GM10248 (cell line): Measurements from ENCODE around the gene MAP3K2.

Experiments
- CTCF ChIA-PET: fragments of 300-600 bp; sonication (Branson Sonifier 250); formaldehyde crosslinking; extraction: SDS; loops from one replicate; lab custom pipeline; 2021; ENCODE audit warnings: antibody characterized with exemption; lab: Yijun Ruan, JAX
- POLR2A ChIA-PET: fragments of 350-650 bp; sonication (Branson Sonifier 250); formaldehyde crosslinking; extraction: SDS; loops from one replicate; lab custom pipeline; 2020; ENCODE audit warnings: antibody characterized with exemption; lab: Yijun Ruan, JAX
- DNase-seq: peaks from one replicate; pipeline ENCODE4 v3.0.0; 2012; ENCODE audit errors: extremely low spot score
- TF ChIP-seq, protein P1 (sequence below): IDR thresholded peaks from 2 replicates; pipeline ENCODE4 v1.5.1; 2012; ENCODE audit warnings: mild to moderate bottlenecking, low read depth; ENCODE audit errors: extremely low read depth, missing control alignments, control extremely low read depth

The MAP3K2 gene

DNA sequence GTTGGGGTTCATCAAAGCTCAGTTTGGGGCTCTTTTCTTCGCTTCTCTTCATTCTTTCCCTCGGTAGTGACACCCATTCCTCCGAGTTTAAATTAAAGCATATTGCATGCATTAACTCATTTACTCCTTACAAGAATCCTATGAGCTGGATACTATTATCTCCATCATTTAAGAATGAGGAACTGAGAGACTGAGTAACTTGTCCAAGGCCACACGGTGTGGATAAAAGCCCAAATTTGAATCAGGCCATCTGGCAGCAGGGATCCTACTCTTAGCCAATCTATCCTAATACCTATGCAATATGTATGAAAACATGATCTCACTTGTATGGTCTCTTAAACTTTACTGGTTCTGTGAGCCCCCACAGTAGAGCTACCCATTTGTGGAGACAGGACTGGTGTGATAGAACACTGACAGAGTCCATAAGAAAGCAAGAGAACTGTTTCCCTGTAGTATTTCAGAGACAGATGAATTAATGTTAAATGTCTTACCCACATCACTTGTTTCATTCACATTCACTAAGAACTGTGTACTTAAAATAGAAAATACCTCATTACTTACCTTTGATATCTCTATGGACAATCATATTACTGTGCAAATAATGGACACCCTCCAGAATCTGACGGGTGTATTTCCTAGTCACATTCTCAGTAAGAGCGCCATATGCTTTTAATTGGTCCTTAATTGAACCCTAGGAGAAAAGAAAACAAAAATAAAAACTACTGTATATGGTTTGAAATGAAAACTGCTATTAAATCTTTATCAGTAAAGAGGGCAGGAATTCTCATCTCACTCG is 73.4 kb downstream of the MAP3K2 start:
- no peak for DNase-seq
- ChIA-PET CTCF (interaction anchor here (0.8 to 2.5 kb wide), 6 partner anchors 10 to 165 kb away, joined by 3 to 11 read pairs (median 4); no protein-coding TSS in a partner anchor), POLR2A (no interaction called here)
- TF ChIP-seq, protein P1, sequence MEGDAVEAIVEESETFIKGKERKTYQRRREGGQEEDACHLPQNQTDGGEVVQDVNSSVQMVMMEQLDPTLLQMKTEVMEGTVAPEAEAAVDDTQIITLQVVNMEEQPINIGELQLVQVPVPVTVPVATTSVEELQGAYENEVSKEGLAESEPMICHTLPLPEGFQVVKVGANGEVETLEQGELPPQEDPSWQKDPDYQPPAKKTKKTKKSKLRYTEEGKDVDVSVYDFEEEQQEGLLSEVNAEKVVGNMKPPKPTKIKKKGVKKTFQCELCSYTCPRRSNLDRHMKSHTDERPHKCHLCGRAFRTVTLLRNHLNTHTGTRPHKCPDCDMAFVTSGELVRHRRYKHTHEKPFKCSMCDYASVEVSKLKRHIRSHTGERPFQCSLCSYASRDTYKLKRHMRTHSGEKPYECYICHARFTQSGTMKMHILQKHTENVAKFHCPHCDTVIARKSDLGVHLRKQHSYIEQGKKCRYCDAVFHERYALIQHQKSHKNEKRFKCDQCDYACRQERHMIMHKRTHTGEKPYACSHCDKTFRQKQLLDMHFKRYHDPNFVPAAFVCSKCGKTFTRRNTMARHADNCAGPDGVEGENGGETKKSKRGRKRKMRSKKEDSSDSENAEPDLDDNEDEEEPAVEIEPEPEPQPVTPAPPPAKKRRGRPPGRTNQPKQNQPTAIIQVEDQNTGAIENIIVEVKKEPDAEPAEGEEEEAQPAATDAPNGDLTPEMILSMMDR, result no peak

DNA sequence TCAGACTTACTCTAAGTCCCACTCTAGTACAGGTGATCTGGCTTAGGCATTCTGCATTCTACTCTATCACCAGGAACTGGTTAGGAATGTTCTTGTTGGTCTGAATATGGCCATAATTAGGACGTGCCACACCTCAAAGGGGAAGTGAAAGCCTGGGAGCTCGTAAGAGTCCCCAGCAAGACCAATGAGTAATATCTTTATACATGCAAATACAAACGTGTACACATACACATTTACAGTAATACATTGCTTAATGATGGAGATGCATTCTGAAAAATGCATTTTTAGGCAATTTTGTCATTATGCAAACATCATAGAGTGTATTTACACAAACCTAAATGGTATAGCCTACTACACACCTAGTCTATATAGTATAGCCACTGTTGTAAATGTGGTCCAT is 74.4 kb downstream of the MAP3K2 start:
- ChIA-PET CTCF (interaction anchor here (1.0 to 2.5 kb wide), 7 partner anchors 11 to 102 kb away, joined by 3 to 11 read pairs (median 5); partner anchors contain the start of gene ERCC3), POLR2A (no interaction called here)
- TF ChIP-seq, protein P1, result no peak
- peak; percentile 60 for DNase-seq

DNA sequence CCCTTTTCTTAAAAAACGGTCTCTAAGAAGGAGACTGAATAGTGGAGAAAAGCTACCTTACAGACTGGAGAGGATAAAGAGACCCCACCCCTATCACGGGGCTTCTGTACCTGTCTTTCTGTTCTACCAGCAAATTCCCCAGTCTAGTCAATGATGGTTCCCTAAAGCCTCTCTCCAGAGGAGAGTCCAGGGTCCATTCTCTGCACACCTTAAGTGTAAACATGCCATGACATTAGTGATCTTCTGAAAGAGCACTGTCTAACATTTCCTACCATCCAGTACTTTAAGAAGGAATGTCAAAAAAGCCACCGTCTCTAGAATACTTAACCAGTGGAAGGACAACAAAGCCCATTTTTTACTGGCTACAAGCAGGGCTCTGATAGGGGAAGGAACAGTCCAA is 76.8 kb downstream of the MAP3K2 start:
- ChIA-PET CTCF (no interaction called here), POLR2A (no interaction called here)
- no peak for DNase-seq
- TF ChIP-seq, protein P1, result no peak

DNA sequence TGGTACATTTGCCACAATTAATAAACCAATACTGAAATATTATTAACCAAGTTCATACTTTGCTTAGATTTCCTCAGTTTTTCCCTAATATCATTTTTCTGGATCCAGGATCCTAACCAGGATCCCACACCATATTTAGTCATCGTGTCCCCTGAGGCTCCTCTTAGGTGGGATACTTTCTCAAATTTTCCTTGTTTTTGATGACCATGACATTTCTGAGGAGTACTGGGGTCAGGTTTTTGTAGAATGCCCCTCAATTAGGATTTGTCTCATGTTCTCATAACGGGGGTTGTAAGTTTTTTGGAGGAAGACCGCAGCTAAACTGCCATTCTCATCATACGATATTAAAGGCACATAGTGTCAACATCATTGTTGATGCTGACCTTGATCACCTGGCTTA is 78.3 kb downstream of the MAP3K2 start:
- no peak for DNase-seq
- ChIA-PET CTCF (interaction anchor here (0.7 to 1.7 kb wide), 7 partner anchors 9 to 106 kb away, joined by 3 to 7 read pairs (median 3); no protein-coding TSS in a partner anchor), POLR2A (no interaction called here)
- TF ChIP-seq, protein P1, result no peak

DNA sequence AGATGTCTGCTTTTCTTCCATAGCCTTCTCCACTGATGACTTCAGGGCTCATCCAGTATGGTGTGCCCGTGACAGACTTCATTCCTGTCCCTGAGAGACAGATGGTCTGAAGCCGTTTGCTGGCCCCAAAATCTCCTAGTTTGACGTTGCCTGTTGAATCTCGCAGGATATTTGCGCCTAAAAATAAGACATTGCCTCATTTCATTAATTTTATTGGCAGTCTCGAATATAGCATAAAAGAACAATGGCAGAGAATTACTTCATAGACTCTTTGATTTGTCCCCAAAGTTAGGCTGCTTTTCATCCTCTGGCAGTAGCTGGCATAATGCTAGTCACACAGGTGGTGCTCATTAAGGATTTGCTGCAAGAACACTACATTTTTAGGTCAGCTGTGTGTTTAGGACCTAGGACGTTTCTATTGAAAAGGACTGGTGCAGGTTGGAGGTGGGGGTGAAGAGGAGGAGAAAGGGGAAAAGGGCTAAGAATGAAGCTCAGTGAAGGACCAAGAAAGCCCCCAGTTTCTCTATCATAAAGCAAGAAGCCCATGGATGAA is 79.1 kb downstream of the MAP3K2 start:
- no peak for DNase-seq
- TF ChIP-seq, protein P1, result no peak
- POLR2A ChIA-PET, result no interaction called here
- CTCF ChIA-PET, result interaction anchor here (0.7 to 1.7 kb wide), 8 partner anchors 10 to 107 kb away, joined by 3 to 7 read pairs (median 3); no protein-coding TSS in a partner anchor

DNA sequence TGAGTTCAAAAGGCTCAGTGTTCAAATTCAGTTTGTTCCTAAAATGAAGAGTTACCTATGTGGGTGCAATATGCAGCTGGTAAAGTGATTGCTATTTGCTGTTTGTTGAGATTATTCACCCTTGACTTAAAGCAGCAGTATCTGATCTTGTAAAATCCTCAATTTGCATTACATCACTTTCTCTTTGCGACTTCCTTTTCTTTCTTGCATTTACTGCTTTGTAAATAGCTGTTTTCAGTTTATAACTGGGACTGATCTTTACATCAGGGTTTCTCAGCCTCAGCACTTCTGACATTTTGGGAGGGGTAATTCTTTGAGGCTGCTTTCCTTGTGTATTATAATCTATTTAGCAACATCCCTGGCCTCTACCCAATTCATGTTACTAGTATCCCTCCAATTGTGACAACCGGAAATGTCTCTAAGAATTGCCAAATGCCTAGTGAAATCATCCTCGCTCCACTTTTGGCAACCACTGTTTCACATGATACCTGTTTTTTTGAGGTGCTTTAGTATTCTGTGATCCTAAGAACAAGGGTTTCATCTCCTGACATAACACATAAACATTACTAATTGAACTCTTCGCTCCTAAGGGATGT is 81.7 kb downstream of the MAP3K2 start:
- no peak for DNase-seq
- TF ChIP-seq, protein P1, result no peak
- POLR2A ChIA-PET, result interaction anchor here (0.7 kb wide), 1 partner anchor 89 kb away, joined by 5 read pairs; no protein-coding TSS in a partner anchor
- CTCF ChIA-PET, result interaction anchor here (1.1 to 1.4 kb wide), 2 partner anchors 9 to 173 kb away, joined by 3 to 4 read pairs; no protein-coding TSS in a partner anchor
